Measurements from ENCODE around the gene BIN2. TPM values are rescaled to one million over a fixed set of nuclear protein-coding genes. Genes with fewer than 3 reads are reported as not detected.
"Not testable (repeated sequence)": the region's sequence is repeated elsewhere in the genome, so short reads cannot be mapped to it uniquely, and the experiment has no call there.

Gene BIN2
- total and polyA plus RNA-seq, 12 donors, result 0.57 to 13.2 (median 1.5) TPM

DNA sequence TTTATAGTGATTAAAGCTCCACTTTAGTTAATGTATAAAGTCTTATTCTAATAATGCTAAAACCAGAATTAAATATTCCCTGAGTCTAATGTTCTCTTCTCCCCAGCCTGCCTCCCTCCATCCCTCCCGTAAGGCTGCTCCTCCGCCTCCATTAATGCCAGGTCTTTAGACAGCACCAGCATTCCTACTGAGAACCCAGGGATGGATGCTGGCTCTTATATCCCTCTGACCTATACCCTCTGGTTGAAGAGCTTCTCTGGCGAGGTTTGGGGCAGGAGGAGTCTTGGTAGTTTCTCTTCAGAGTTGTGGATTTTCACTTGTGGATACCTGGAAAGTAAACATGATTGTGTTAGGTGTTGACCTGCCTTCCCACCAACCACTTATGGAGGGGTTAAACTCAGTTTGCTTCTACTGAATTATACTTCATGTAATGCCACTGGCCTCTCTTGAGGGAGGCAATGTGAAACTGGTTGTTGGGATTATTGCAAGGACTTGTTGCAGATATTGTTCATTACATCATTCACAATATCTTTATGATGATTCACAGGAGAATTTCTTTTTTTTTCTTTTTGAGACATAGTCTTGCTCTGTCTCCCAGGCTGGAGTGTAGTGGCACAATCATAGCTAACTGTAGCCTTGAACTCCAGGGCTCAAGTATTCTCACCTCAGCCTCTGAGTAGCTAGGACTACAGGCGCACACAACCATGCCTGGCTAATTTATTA is 42.6 kb downstream of the BIN2 start:
- peaks cover 0 to 4% (median 0%) of the 10 kb centered on the region in 7 donors for H3K27me3 ChIP-seq
- no peaks in the 10 kb centered on the region for H3K9me3 ChIP-seq
- no peak for ATAC-seq
- TF ChIP-seq, protein P1, sequence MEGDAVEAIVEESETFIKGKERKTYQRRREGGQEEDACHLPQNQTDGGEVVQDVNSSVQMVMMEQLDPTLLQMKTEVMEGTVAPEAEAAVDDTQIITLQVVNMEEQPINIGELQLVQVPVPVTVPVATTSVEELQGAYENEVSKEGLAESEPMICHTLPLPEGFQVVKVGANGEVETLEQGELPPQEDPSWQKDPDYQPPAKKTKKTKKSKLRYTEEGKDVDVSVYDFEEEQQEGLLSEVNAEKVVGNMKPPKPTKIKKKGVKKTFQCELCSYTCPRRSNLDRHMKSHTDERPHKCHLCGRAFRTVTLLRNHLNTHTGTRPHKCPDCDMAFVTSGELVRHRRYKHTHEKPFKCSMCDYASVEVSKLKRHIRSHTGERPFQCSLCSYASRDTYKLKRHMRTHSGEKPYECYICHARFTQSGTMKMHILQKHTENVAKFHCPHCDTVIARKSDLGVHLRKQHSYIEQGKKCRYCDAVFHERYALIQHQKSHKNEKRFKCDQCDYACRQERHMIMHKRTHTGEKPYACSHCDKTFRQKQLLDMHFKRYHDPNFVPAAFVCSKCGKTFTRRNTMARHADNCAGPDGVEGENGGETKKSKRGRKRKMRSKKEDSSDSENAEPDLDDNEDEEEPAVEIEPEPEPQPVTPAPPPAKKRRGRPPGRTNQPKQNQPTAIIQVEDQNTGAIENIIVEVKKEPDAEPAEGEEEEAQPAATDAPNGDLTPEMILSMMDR (IDR thresholded peaks at IDR 0.05), result no peak
- no peak overlapping the region for H3K27ac ChIP-seq
- intact Hi-C loops (cut with DNase I), result no loop called here
- WGBS, 2 donors, result 86 to 88% methylated on average over 4 of the region's 4 CpGs
- H3K4me3 ChIP-seq, result no peak overlapping the region
- DNase-seq, result no peak
- H3K36me3 ChIP-seq, result peaks cover 0 to 51% (median 0%) of the 10 kb centered on the region in 9 donors
- no peaks in the 10 kb centered on the region for H3K4me1 ChIP-seq

- Histone ChIP-seq H3K36me3 (no peaks in the 10 kb centered on the region), H3K27me3 (peaks cover 0 to 26% (median 3%) of the 10 kb centered on the region in 7 donors), H3K4me1 (peaks cover 0 to 14% (median 8%) of the 10 kb centered on the region in 9 donors), H3K27ac (no peak overlapping the region), H3K9me3 (no peaks in the 10 kb centered on the region), H3K4me3 (no peak overlapping the region)
- DNase-seq (no peak), ATAC-seq (no peak)
- TF ChIP-seq, protein P1 (IDR thresholded peaks at IDR 0.05), result no peak
- intact Hi-C loops (cut with DNase I), result loop anchor here in 1 of 10 donors (10.0 kb wide), 1 partner anchor 60 kb away; no protein-coding TSS in a partner anchor
- 84 to 100% methylated on average over 1 of the region's 1 CpG for WGBS, 2 donors
Observed at GRCh38 chr12:51275088-51275487, 48.9 kb downstream of the BIN2 start.

DNA sequence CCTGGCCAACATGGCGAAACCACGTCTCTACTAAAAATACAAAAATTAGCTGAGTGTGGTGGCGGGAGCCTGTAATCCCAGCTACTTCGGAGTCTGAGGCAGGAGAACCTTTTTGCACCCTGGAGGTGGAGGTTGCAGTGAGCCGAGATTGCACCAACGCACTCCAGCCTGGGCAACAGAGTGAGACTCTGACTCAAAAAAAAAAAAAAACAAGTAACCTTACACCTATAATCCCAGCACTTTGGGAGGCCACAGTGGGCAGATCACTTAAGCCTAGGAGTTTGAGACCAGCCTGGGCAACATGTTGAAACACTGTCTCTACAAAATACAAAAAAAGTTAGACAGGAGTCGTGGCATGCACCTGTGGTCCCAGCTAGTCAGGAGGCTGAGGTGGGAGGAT is 51.2 kb downstream of the BIN2 start:
- WGBS, 2 donors, result 96% methylated on average over 7 of the region's 7 CpGs
- H3K4me3 ChIP-seq, H3K9me3 ChIP-seq, H3K27ac ChIP-seq, ATAC-seq, DNase-seq, H3K36me3 ChIP-seq: not testable (repeated sequence)
- H3K4me1 ChIP-seq, result peaks cover 0 to 27% (median 18%) of the 10 kb centered on the region in 9 donors
- peaks cover 0 to 26% (median 3%) of the 10 kb centered on the region in 7 donors for H3K27me3 ChIP-seq
- intact Hi-C loops (cut with DNase I), result loop anchor here in 1 of 10 donors (10.0 kb wide), 1 partner anchor 62 kb away; no protein-coding TSS in a partner anchor

GRCh38 chr12:51270951-51271518 is 52.9 kb downstream of the BIN2 start:
- WGBS, 2 donors, result 53 to 57% methylated on average over 9 of the region's 9 CpGs
- ATAC-seq (peak in 5 of 8 donors; percentile 32 to 55 (median 49)), DNase-seq (no peak)
- Histone ChIP-seq H3K9me3 (no peaks in the 10 kb centered on the region), H3K4me1 (peaks cover 0 to 28% (median 18%) of the 10 kb centered on the region in 9 donors), H3K27me3 (peaks cover 0 to 22% (median 3%) of the 10 kb centered on the region in 7 donors), H3K36me3 (no peaks in the 10 kb centered on the region), H3K4me3 (peak overlapping the region in 9 of 10 donors; percentile 66 to 87 (median 80)), H3K27ac (peak overlapping the region in 9 of 10 donors; percentile 70 to 92 (median 84))
- intact Hi-C loops (cut with DNase I), result loop anchor here in 2 of 10 donors (1.0 to 10.0 kb wide), 3 partner anchors 25 to 70 kb away; no protein-coding TSS in a partner anchor
- TF ChIP-seq, protein P1 (IDR thresholded peaks at IDR 0.05), result no peak
